ENCODE results near the gene LRBA.

Gene LRBA

GRCh38 chr4:150581641-150582051 is 433.4 kb downstream of the LRBA start:
- no peak for TF ChIP-seq CTCF (conservative IDR thresholded peaks at IDR 0.05)
- no peak overlapping the region for H3K27ac ChIP-seq

- no peak for TF ChIP-seq CTCF (conservative IDR thresholded peaks at IDR 0.05)
- H3K27ac ChIP-seq, result no peak overlapping the region
These were observed 434.0 kb downstream of the LRBA start for GRCh38 chr4:150581056-150581605.

- no peak for TF ChIP-seq CTCF (conservative IDR thresholded peaks at IDR 0.05)
- H3K27ac ChIP-seq, result no peak overlapping the region
These were observed 434.8 kb downstream of the LRBA start for GRCh38 chr4:150580306-150580705.

GRCh38 chr4:150579551-150580234 is 435.4 kb downstream of the LRBA start:
- no peak for TF ChIP-seq CTCF (conservative IDR thresholded peaks at IDR 0.05)
- H3K27ac ChIP-seq, result peak overlapping the region; percentile 59

- TF ChIP-seq CTCF (conservative IDR thresholded peaks at IDR 0.05), result no peak
- H3K27ac ChIP-seq, result peak overlapping the region; percentile 59
These were observed 436.2 kb downstream of the LRBA start for GRCh38 chr4:150578745-150579501.

GRCh38 chr4:150577796-150578195 is 437.3 kb downstream of the LRBA start:
- no peak for TF ChIP-seq CTCF (conservative IDR thresholded peaks at IDR 0.05)

GRCh38 chr4:150574678-150575077 is 440.4 kb downstream of the LRBA start:
- no peak for TF ChIP-seq CTCF (conservative IDR thresholded peaks at IDR 0.05)
- H3K27ac ChIP-seq, result no peak overlapping the region

More at GRCh38 chr4:150577796-150578195, 437.3 kb downstream of the LRBA start:
- H3K27ac ChIP-seq, result peak overlapping the region; percentile 59; the same call in 1 of the 2 replicates
